HEK293T (cell line): ENCODE measurements around the gene MUC4.

Source experiments
- ARNT ChIP-seq: fragments of 450-650 bp; IDR thresholded peaks from 2 replicates; pipeline ENCODE4 v1.6.1; 2017; ENCODE audit warnings: mild to moderate bottlenecking
- CTBP1 ChIP-seq: fragments of 450-650 bp; IDR thresholded peaks from 2 replicates; pipeline ENCODE4 v1.6.1; 2016; ENCODE audit warnings: borderline replicate concordance
- ELF4 ChIP-seq: fragments of 450-650 bp; IDR thresholded peaks from 2 replicates; pipeline ENCODE4 v1.6.1; 2017; ENCODE audit warnings: antibody characterized with exemption
- FOXK2 ChIP-seq: fragments of 450-650 bp; IDR thresholded peaks from 2 replicates; pipeline ENCODE4 v1.6.1; 2016; ENCODE audit warnings: mild to moderate bottlenecking
- FOXM1 ChIP-seq: fragments of 450-650 bp; IDR thresholded peaks from 2 replicates; pipeline ENCODE4 v1.6.1; 2017; ENCODE audit warnings: mild to moderate bottlenecking, borderline replicate concordance
- HDGF ChIP-seq: fragments of 450-650 bp; IDR thresholded peaks from 2 replicates; pipeline ENCODE4 v1.6.1; 2017; ENCODE audit warnings: antibody characterized with exemption, borderline replicate concordance
- L3MBTL2 ChIP-seq: fragments of 450-650 bp; conservative IDR thresholded peaks from 2 replicates; pipeline ENCODE4 v1.6.1; 2016; ENCODE audit warnings: mild to moderate bottlenecking
- LEF1 ChIP-seq: fragments of 450-650 bp; IDR thresholded peaks from 2 replicates; pipeline ENCODE4 v1.6.1; 2017; ENCODE audit warnings: mild to moderate bottlenecking, borderline replicate concordance
- NFRKB ChIP-seq: fragments of 450-650 bp; IDR thresholded peaks from 2 replicates; pipeline ENCODE4 v1.6.1; 2016; ENCODE audit warnings: mild to moderate bottlenecking, moderate library complexity
- PKNOX1 ChIP-seq: fragments of 450-650 bp; IDR thresholded peaks from 2 replicates; pipeline ENCODE4 v1.6.1; 2016
- SP1 ChIP-seq: fragments of 450-650 bp; IDR thresholded peaks from 2 replicates; pipeline ENCODE4 v1.6.1; 2017
- SUZ12 ChIP-seq: fragments of 450-650 bp; IDR thresholded peaks from 2 replicates; pipeline ENCODE4 v1.6.1; 2016; ENCODE audit warnings: mild to moderate bottlenecking
- TARDBP ChIP-seq: fragments of 450-650 bp; IDR thresholded peaks from 2 replicates; pipeline ENCODE4 v1.6.1; 2016
- ZNF384 ChIP-seq: fragments of 450-650 bp; IDR thresholded peaks from 2 replicates; pipeline ENCODE4 v1.6.1; 2016

GRCh38 chr3:195705081-195705991 is 106.4 kb downstream of the MUC4 start:
- TF ChIP-seq PKNOX1 = no peak
- TF ChIP-seq ELF4 = no peak
- TF ChIP-seq TARDBP = no peak
- TF ChIP-seq HDGF = no peak
- no peak for TF ChIP-seq FOXM1
- no peak for TF ChIP-seq SUZ12
- TF ChIP-seq NFRKB = no peak
- no peak for TF ChIP-seq LEF1
- TF ChIP-seq L3MBTL2 = no peak
- TF ChIP-seq SP1 = no peak
- no peak for TF ChIP-seq FOXK2
- TF ChIP-seq ARNT = no peak
- no peak for TF ChIP-seq ZNF384
- TF ChIP-seq CTBP1 = no peak
